PC-9 (cell line): Measurements from ENCODE around the gene FOXK1. TPM values are rescaled to one million over a fixed set of nuclear protein-coding genes. Genes with fewer than 3 reads are reported as not detected.
A peak's percentile ranks its signal among the peaks of the same experiment; 100 is the strongest.
"Not testable (repeated sequence)": the region's sequence is repeated elsewhere in the genome, so short reads cannot be mapped to it uniquely, and the experiment has no call there.

Source experiments
- BruUV-seq: library from RNA; stranded (reverse); fragments of 400-500 nt; replicated peaks from 2 replicates; lab custom pipeline; 2021; lab: Mats Ljungman, UMichigan
- CTCF ChIA-PET: fragments of 300-600 bp; sonication (Branson Sonifier 250); formaldehyde crosslinking; loops from one replicate; lab custom pipeline; 2022; ENCODE audit warnings: antibody characterized with exemption; lab: Charles Lee
- POLR2A ChIA-PET: fragments of 300-600 bp; sonication (Branson Sonifier 250); formaldehyde crosslinking; loops from one replicate; lab custom pipeline; 2022; ENCODE audit warnings: antibody characterized with exemption; ENCODE audit not compliant: unreplicated experiment; lab: Charles Lee
- DNase-seq, 2 experiments: peaks; one replicate each; pipeline versions ENCODE4 v3.0.0 to v3.0.0-alpha.2; 2015 to 2022; ENCODE audit warnings: mixed read lengths in 1 of 2
- H2AFZ ChIP-seq: fragments of 200-600 bp; sonication (generic); 2 replicates; pipeline ENCODE4 v1.8.1; 2017; ENCODE audit warnings: antibody characterized with exemption
- H3F3A ChIP-seq: fragments of 200-600 bp; sonication (generic); 2 replicates; pipeline ENCODE4 v1.8.1; 2017; ENCODE audit warnings: antibody characterized with exemption, mild to moderate bottlenecking, low read depth; ENCODE audit not compliant: insufficient read depth
- H3K27ac ChIP-seq: fragments of 200-600 bp; sonication (generic); 2 replicates; pipeline ENCODE4 v1.6.1; 2016; ENCODE audit warnings: mixed run types
- H3K27me3 ChIP-seq: fragments of 200-600 bp; sonication (generic); 2 replicates; pipeline ENCODE4 v1.6.1; 2016; ENCODE audit warnings: low read depth, mixed run types; ENCODE audit not compliant: insufficient read depth
- H3K36me3 ChIP-seq: fragments of 200-600 bp; sonication (generic); 2 replicates; pipeline ENCODE4 v1.6.1; 2016; ENCODE audit warnings: low read depth, mixed run types
- H3K4me1 ChIP-seq: fragments of 200-600 bp; sonication (generic); replicated peaks from 2 replicates; pipeline ENCODE4 v1.6.1; 2016; ENCODE audit warnings: mixed run types; ENCODE audit not compliant: insufficient read depth
- H3K4me2 ChIP-seq: fragments of 200-600 bp; sonication (generic); 2 replicates; pipeline ENCODE4 v1.6.1; 2017; ENCODE audit warnings: mixed run types
- H3K4me3 ChIP-seq: fragments of 200-600 bp; sonication (generic); 2 replicates; pipeline ENCODE4 v1.6.1; 2016; ENCODE audit warnings: mixed run types
- H3K79me2 ChIP-seq: fragments of 200-600 bp; sonication (generic); 2 replicates; pipeline ENCODE4 v1.6.1; 2017; ENCODE audit warnings: low read depth, mixed run types
- H3K9me2 ChIP-seq: fragments of 200-600 bp; sonication (generic); 2 replicates; pipeline ENCODE4 v1.8.1; 2017; ENCODE audit warnings: mild to moderate bottlenecking; ENCODE audit not compliant: insufficient read depth
- H3K9me3 ChIP-seq: fragments of 200-600 bp; sonication (generic); 2 replicates; pipeline ENCODE4 v1.8.1; 2016; ENCODE audit warnings: low read depth; ENCODE audit not compliant: insufficient read depth
- H4K20me1 ChIP-seq: fragments of 200-600 bp; sonication (generic); 2 replicates; pipeline ENCODE4 v1.8.1; 2017; ENCODE audit not compliant: insufficient read depth
- CTCF ChIP-seq: fragments of 200-600 bp; sonication (generic); conservative IDR thresholded peaks from 2 replicates; pipeline ENCODE4 v1.6.1; 2017; ENCODE audit warnings: mixed run types, antibody characterized with exemption, mild to moderate bottlenecking, moderate library complexity
- EZH2 ChIP-seq: fragments of 200-600 bp; sonication (generic); IDR thresholded peaks from 2 replicates; pipeline ENCODE4 v1.8.0; 2017; ENCODE audit warnings: antibody characterized with exemption, low read depth
- intact Hi-C: fragments of 100-400 bp; cut with micrococcal nuclease; formaldehyde crosslinking; loops from one replicate; pipeline ENCODE4 v1.10.0; 2022; ENCODE audit not compliant: unreplicated experiment
- total RNA-seq: library from RNA; stranded (reverse); gene quantifications from 2 replicates; pipeline ENCODE4 v1.2.3, GENCODE V29; 2021

The FOXK1 gene
- total RNA-seq, 1 experiment from 2014 or later: 68.1 TPM

GRCh38 chr7:4641667-4642467 is 40.2 kb upstream of the FOXK1 start:
- peak; percentile 84 to 99 for DNase-seq
- Histone ChIP-seq H3K9me2 (no peaks in the 10 kb centered on the region), H3K79me2 (peaks cover 6% of the 10 kb centered on the region; the same call in 1 of the 2 replicates), H3K4me2 (peak overlapping the region; percentile 96), H3K36me3 (no peaks in the 10 kb centered on the region), H3K27me3 (no peaks in the 10 kb centered on the region), H3K4me3 (peak overlapping the region; percentile 69), H3K27ac (peak overlapping the region; percentile 92), H2AFZ (peak overlapping the region; percentile 100), H3K4me1 (peaks cover 6% of the 10 kb centered on the region), H3F3A (peaks cover 5% of the 10 kb centered on the region), H3K9me3 (0 out of 2 replicates have a peak, but pooled peaks cover 4% of the 10 kb centered on the region), H4K20me1 (no peaks in the 10 kb centered on the region)
- intact Hi-C loops: loop anchor here (1.0 to 2.0 kb wide), 4 partner anchors 40 to 113 kb away; partner anchors contain the start of gene FOXK1
- BruUV-seq: no TSS peak
- ChIA-PET CTCF (interaction anchor here (1.8 kb wide), 1 partner anchor 10 kb away, joined by 5 read pairs; no protein-coding TSS in a partner anchor), POLR2A (interaction anchor here (0.6 to 1.2 kb wide), 5 partner anchors 9 to 1478 kb away, joined by 3 to 16 read pairs (median 4); partner anchors contain the start of gene TNRC18)
- TF ChIP-seq EZH2 (no peak), CTCF (no peak; the same call in 1 of the 2 replicates)

DNA sequence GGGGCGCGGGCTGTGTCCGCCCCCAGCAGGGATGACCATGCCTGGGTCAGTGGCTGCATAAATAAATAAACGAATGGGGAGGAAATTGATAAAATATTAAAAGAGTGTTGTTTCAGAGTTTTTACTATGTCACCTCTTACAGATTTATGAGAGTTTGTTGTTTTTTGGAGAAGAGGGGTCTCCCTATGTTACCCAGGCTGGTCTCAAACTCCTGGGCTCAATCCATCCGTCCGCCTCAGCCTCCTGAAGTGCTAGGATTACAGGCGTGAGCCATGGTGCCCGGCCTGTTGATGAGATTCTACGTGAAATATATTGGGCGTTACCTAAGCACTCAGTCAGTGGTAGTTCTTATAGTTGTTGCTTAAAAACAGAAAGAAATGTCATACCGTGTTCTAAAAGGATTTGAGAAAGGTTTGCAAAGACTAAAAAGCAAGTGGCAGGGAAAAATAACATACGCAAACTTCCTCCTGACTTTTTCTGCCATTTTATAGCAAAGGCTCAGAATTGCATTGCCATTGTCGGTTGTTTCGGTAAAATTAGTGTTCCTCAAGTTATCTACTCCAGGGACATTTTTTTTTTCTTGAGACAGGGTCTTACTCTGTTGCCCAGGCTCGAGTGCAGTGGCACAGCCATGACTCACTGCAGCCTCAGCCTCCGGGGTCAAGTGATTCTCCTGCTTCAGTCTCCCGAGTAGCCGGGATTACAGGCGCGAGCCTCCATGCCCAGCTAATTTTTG is 39.5 kb upstream of the FOXK1 start:
- H3K27me3 ChIP-seq: no peaks in the 10 kb centered on the region
- H4K20me1 ChIP-seq: no peaks in the 10 kb centered on the region
- POLR2A ChIA-PET: interaction anchor here (0.6 kb wide), 1 partner anchor 593 kb away, joined by 4 read pairs; no protein-coding TSS in a partner anchor
- H3K36me3 ChIP-seq: no peaks in the 10 kb centered on the region
- CTCF ChIA-PET: no interaction called here
- H3K79me2 ChIP-seq: peaks cover 6% of the 10 kb centered on the region; the same call in 1 of the 2 replicates
- peak overlapping the region; percentile 100 for H2AFZ ChIP-seq
- H3F3A ChIP-seq: peaks cover 5% of the 10 kb centered on the region
- H3K9me2 ChIP-seq: no peaks in the 10 kb centered on the region
- DNase-seq: peak in 1 of 2 experiments; percentile 22
- peak overlapping the region; percentile 96 for H3K4me2 ChIP-seq
- H3K9me3 ChIP-seq: 0 out of 2 replicates have a peak, but pooled peaks cover 4% of the 10 kb centered on the region
- H3K27ac ChIP-seq: peak overlapping the region; percentile 92
- BruUV-seq: TSS peak; percentile 90
- intact Hi-C loops: loop anchor here (1.0 kb wide), 1 partner anchor 83 kb away; no protein-coding TSS in a partner anchor
- peaks cover 6% of the 10 kb centered on the region for H3K4me1 ChIP-seq
- TF ChIP-seq CTCF (no peak), EZH2 (no peak)
- peak overlapping the region; percentile 69 for H3K4me3 ChIP-seq

GRCh38 chr7:4643204-4643471 is 39.0 kb upstream of the FOXK1 start:
- H3K36me3 ChIP-seq, H3F3A ChIP-seq, CTCF ChIA-PET, intact Hi-C loops, H3K9me3 ChIP-seq, H3K27ac ChIP-seq, H3K27me3 ChIP-seq, BruUV-seq, H3K79me2 ChIP-seq, H3K4me3 ChIP-seq, H2AFZ ChIP-seq, H4K20me1 ChIP-seq, H3K9me2 ChIP-seq, H3K4me1 ChIP-seq, DNase-seq: not testable (repeated sequence)
- POLR2A ChIA-PET: interaction anchor here (0.6 kb wide), 2 partner anchors 593 to 1866 kb away, joined by 4 read pairs; no protein-coding TSS in a partner anchor
- peak overlapping the region; percentile 96 for H3K4me2 ChIP-seq
